GM12878 (cell line): ENCODE results near the gene C10orf105. TPM values are rescaled to one million over a fixed set of nuclear protein-coding genes. Genes with fewer than 3 reads are reported as not detected.

ENCODE experiments used
- ATAC-seq: fragments of 200-7000 bp; cut with Tn5 transposase; 3 replicates; pipeline ENCODE4 v1.9.1; 2020; ENCODE audit warnings: mild to moderate bottlenecking, moderate library complexity
- BruUV-seq: library from RNA; stranded (reverse); fragments of 400-500 nt; replicated peaks from 2 replicates; lab custom pipeline; 2021; lab: Mats Ljungman, UMichigan
- CTCF ChIA-PET: fragments of 300-600 bp; sonication (Branson Sonifier 250); formaldehyde crosslinking; extraction: SDS; loops from one replicate; lab custom pipeline; 2021; ENCODE audit warnings: inconsistent platforms; lab: Yijun Ruan, JAX
- POLR2A ChIA-PET: fragments of 350-600 bp; formaldehyde crosslinking; extraction: SDS; loops from one replicate; lab custom pipeline; 2021; ENCODE audit warnings: inconsistent platforms; lab: Charles Lee
- RAD21 ChIA-PET: fragments of 300-600 bp; sonication (Branson Sonifier 250); formaldehyde crosslinking; loops from one replicate; lab custom pipeline; 2023; ENCODE audit warnings: antibody characterized with exemption; ENCODE audit not compliant: unreplicated experiment; lab: Charles Lee
- SMC1A ChIA-PET: fragments of 300-600 bp; sonication (Branson Sonifier 250); formaldehyde crosslinking; loops from one replicate; lab custom pipeline; 2023; ENCODE audit not compliant: unreplicated experiment, uncharacterized antibody; lab: Charles Lee
- DNase-seq: peaks from one replicate; pipeline ENCODE4 v3.0.0-alpha.2; 2011; ENCODE audit warnings: low read depth, low spot score
- FAIRE-seq: peaks from 3 replicates; lab custom pipeline; 2011; peaks lifted over from hg19 to GRCh38; lab: Jason Lieb, UNC
- H2AFZ ChIP-seq: 2 replicates; pipeline ENCODE4 v1.6.0; 2011; ENCODE audit warnings: low read depth, low read length, control low read depth; ENCODE audit not compliant: control insufficient read depth
- H3K27ac ChIP-seq: 2 replicates; pipeline ENCODE4 v1.5.1; 2011; ENCODE audit warnings: control low read depth; ENCODE audit not compliant: control insufficient read depth, insufficient read depth
- H3K27me3 ChIP-seq, 2 experiments: replicated peaks in 1 of 2; 2 replicates each; pipeline versions ENCODE4 v1.6.0 to v1.6.1; 2011; ENCODE audit warnings: low read length in 1 of 2; ENCODE audit not compliant: control insufficient read depth in 2 of 2, insufficient read depth in 2 of 2
- H3K36me3 ChIP-seq, 2 experiments: 2 replicates each; pipeline ENCODE4 v1.5.1; 2011; ENCODE audit warnings: low read length in 1 of 2; ENCODE audit not compliant: control insufficient read depth in 2 of 2, insufficient read depth in 2 of 2
- H3K4me1 ChIP-seq: 2 replicates; pipeline ENCODE4 v1.6.1; 2011; ENCODE audit warnings: mild to moderate bottlenecking, low read length, moderate library complexity, mixed read lengths; ENCODE audit not compliant: control insufficient read depth, insufficient read depth
- H3K4me2 ChIP-seq: 2 replicates; pipeline ENCODE4 v1.6.0; 2011; ENCODE audit warnings: control low read depth; ENCODE audit not compliant: control insufficient read depth, insufficient read depth
- H3K4me3 ChIP-seq: fragments of 200-600 bp; sonication (generic); 2 replicates; pipeline ENCODE4 v1.5.1; 2016
- H3K79me2 ChIP-seq: 2 replicates; pipeline ENCODE4 v1.6.0; 2011; ENCODE audit warnings: low read length; ENCODE audit not compliant: control insufficient read depth, insufficient read depth
- H3K9ac ChIP-seq: 2 replicates; pipeline ENCODE4 v1.8.0; 2011; ENCODE audit warnings: low read length, control low read depth, mixed read lengths; ENCODE audit not compliant: control insufficient read depth, insufficient read depth
- H3K9me3 ChIP-seq: replicated peaks from 3 replicates; pipeline ENCODE4 v1.5.1; 2011; ENCODE audit warnings: mild to moderate bottlenecking, low read length; ENCODE audit not compliant: control insufficient read depth, insufficient read depth
- H4K20me1 ChIP-seq: 2 replicates; pipeline ENCODE4 v1.6.0; 2011; ENCODE audit not compliant: control insufficient read depth, insufficient read depth
- GABPA ChIP-seq: IDR thresholded peaks from 2 replicates; pipeline ENCODE4 v1.6.1; 2014; ENCODE audit warnings: antibody characterized with exemption, low read depth, mild to moderate bottlenecking, inconsistent platforms
- KAT2A ChIP-seq: conservative IDR thresholded peaks from 2 replicates; pipeline ENCODE4 v1.6.1; 2011; ENCODE audit warnings: low read depth, low read length; ENCODE audit not compliant: control insufficient read depth
- NBN ChIP-seq: fragments of 450-650 bp; IDR thresholded peaks from 2 replicates; pipeline ENCODE4 v1.6.1; 2016
- NRF1 ChIP-seq: conservative IDR thresholded peaks from 2 replicates; pipeline ENCODE4 v1.6.1; 2011; ENCODE audit warnings: mild to moderate bottlenecking, low read depth, low read length, improper control_type of control experiment
- PKNOX1 ChIP-seq: fragments of 450-650 bp; IDR thresholded peaks from 2 replicates; pipeline ENCODE4 v1.6.1; 2016; ENCODE audit warnings: mild to moderate bottlenecking
- RAD51 ChIP-seq: fragments of 450-650 bp; IDR thresholded peaks from 2 replicates; pipeline ENCODE4 v1.6.1; 2016; ENCODE audit warnings: moderate library complexity, mild to moderate bottlenecking, inconsistent platforms
- RFX5 ChIP-seq: IDR thresholded peaks from 2 replicates; pipeline ENCODE4 v1.6.1; 2011; ENCODE audit warnings: low read depth, low read length, improper control_type of control experiment
- SMAD1 ChIP-seq: fragments of 450-650 bp; IDR thresholded peaks from 2 replicates; pipeline ENCODE4 v1.6.1; 2018; ENCODE audit warnings: mild to moderate bottlenecking, low read depth; ENCODE audit not compliant: partially characterized antibody
- SPI1 ChIP-seq: IDR thresholded peaks from 2 replicates; pipeline ENCODE4 v1.6.1; 2011; ENCODE audit warnings: low read depth, mild to moderate bottlenecking, low read length, moderate library complexity, borderline replicate concordance; ENCODE audit not compliant: insufficient read depth
- TCF12 ChIP-seq: IDR thresholded peaks from 2 replicates; pipeline ENCODE4 v1.6.1; 2011; ENCODE audit warnings: low read depth, mild to moderate bottlenecking, low read length
- TCF3 ChIP-seq: IDR thresholded peaks from 2 replicates; pipeline ENCODE4 v1.6.1; 2012; ENCODE audit warnings: low read depth, mild to moderate bottlenecking, low read length, borderline replicate concordance; ENCODE audit not compliant: insufficient read depth
- YBX1 ChIP-seq: fragments of 450-650 bp; IDR thresholded peaks from 2 replicates; pipeline ENCODE4 v1.6.1; 2016; ENCODE audit warnings: antibody characterized with exemption
- YY1 ChIP-seq: IDR thresholded peaks from 2 replicates; pipeline ENCODE4 v1.6.1; 2011; ENCODE audit warnings: low read depth, mild to moderate bottlenecking, low read length
- ZNF207 ChIP-seq: fragments of 450-650 bp; IDR thresholded peaks from 2 replicates; pipeline ENCODE4 v1.6.1; 2014; ENCODE audit warnings: antibody characterized with exemption, mild to moderate bottlenecking, borderline replicate concordance
- ZZZ3 ChIP-seq: IDR thresholded peaks from 2 replicates; pipeline ENCODE4 v1.6.1; 2011; ENCODE audit warnings: low read depth; ENCODE audit not compliant: control insufficient read depth, insufficient read length
- WGBS: methylation state at CpG from one replicate; pipeline ENCODE4 v1.1.6; 2016; ENCODE audit warnings: low lambda C conversion rate; ENCODE audit not compliant: insufficient replicate concordance, insufficient coverage; ENCODE audit errors: missing lambda C conversion rate; 5-methylcytosine and 5-hydroxymethylcytosine counted together
- in situ Hi-C: fragments of 300-500 bp; cut with MboI; formaldehyde crosslinking; loops from 9 replicates; pipeline ENCODE4 v1.14.3; 2018; ENCODE audit warnings: mixed read lengths
- intact Hi-C: fragments of 100-400 bp; cut with micrococcal nuclease; formaldehyde crosslinking; loops from one replicate; pipeline ENCODE4 v1.14.2; 2022; ENCODE audit not compliant: unreplicated experiment
- polyA plus RNA-seq, 11 experiments: library from polyadenylated mRNA; depleted of rRNA in 4 of 11; unstranded in 6 of 11; stranded (reverse) in 5 of 11; fragments of >200 nt; fragmentation: Nextera tagmentation in 4 of 11; fragmentation: Illumina TruSeq in 1 of 11; extraction: Ambion mirVana in 4 of 11; extraction: Trizol in 1 of 11; gene quantifications; 1 replicate in 1 of 11; 2 replicates in 10 of 11; pipeline versions ENCODE4 v1.2.1 to v1.2.3, GENCODE V29; 2011 to 2016; ENCODE audit warnings: inconsistent platforms in 2 of 11, missing spikeins in 2 of 11, low read depth in 1 of 11
- total RNA-seq, 4 experiments: library from RNA; depleted of rRNA in 3 of 4; stranded (reverse); fragments of >200 nt in 3 of 4; fragmentation: Illumina TruSeq in 1 of 4; extraction: Trizol in 1 of 4; gene quantifications; 2 replicates each; pipeline versions ENCODE4 v1.2.1 to v1.2.3, GENCODE V29; 2013 to 2021
- TF ChIP-seq, protein P1 (sequence below): fragments of 450-650 bp; IDR thresholded peaks from 2 replicates; pipeline ENCODE4 v1.6.1; 2016; ENCODE audit warnings: mild to moderate bottlenecking, moderate library complexity, borderline replicate concordance
- TF ChIP-seq, protein P2 (sequence below): fragments of 450-650 bp; IDR thresholded peaks from 2 replicates; pipeline ENCODE4 v1.6.1; 2014; ENCODE audit warnings: mild to moderate bottlenecking
- TF ChIP-seq, protein P3 (sequence below): fragments of 450-650 bp; IDR thresholded peaks from 2 replicates; pipeline ENCODE4 v1.6.1; 2017; ENCODE audit warnings: mild to moderate bottlenecking, low read depth, inconsistent platforms; ENCODE audit not compliant: poor library complexity, severe bottlenecking

C10orf105 gene
- total and polyA plus RNA-seq, 10 of the 15 experiments (the other 5 are each of a cell fraction or from before 2014, with no cell fraction given) = 0.04 to 0.06 (median 0.05) TPM; not detected in 7

DNA sequence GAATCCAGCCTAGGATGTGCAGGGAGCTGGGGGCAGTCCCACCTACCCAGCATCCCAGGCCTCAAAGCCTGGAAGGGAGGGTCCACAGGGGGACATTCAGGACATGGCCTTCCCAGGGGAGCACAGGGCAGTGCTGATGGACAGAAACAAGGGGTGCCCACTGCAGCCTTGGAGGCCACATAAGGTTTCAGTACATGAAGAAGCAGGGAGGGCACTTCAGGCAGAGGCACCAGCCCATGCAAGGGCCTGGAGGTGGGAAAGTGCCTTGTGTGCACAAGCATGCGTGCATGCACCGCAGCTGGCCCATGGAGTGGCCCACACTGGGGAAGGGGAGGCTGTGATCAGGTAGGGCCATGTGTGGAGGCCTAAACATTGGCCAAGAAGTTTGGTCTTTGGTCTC, 9.1 kb downstream of the C10orf105 start:
- ChIA-PET CTCF (interaction anchor here (1.1 to 5.3 kb wide), 3 partner anchors 13 to 186 kb away, joined by 3 to 25 read pairs (median 7); no protein-coding TSS in a partner anchor), POLR2A (no interaction called here), RAD21 (no interaction called here), SMC1A (interaction anchor here (2.2 kb wide), 1 partner anchor 12 kb away, joined by 9 read pairs; no protein-coding TSS in a partner anchor)
- Histone ChIP-seq H3K4me3 (no peak overlapping the region), H3K4me2 (no peak overlapping the region), H3K79me2 (no peaks in the 10 kb centered on the region), H3K9ac (no peak overlapping the region), H4K20me1 (no peaks in the 10 kb centered on the region), H3K9me3 (no peaks in the 10 kb centered on the region), H3K27me3 (no peaks in the 10 kb centered on the region), H3K36me3 (no peaks in the 10 kb centered on the region), H3K4me1 (peaks cover 26% of the 10 kb centered on the region), H2AFZ (no peak overlapping the region), H3K27ac (no peak overlapping the region)
- no TSS peak for BruUV-seq
- in situ Hi-C loops = no loop called here
- 100% methylated on average over 2 of the region's 2 CpGs for WGBS
- FAIRE-seq = no peak
- DNase-seq = no peak
- intact Hi-C loops = no loop called here
- no peak for ATAC-seq
- TF ChIP-seq ZZZ3 (no peak), YBX1 (no peak), NRF1 (no peak), KAT2A (no peak), ZNF207 (no peak), YY1 (no peak), PKNOX1 (no peak), NBN (no peak), RAD51 (no peak), SMAD1 (no peak), RFX5 (no peak), SPI1 (no peak), TCF12 (no peak), TCF3 (no peak), GABPA (no peak)
- TF ChIP-seq, protein P1, sequence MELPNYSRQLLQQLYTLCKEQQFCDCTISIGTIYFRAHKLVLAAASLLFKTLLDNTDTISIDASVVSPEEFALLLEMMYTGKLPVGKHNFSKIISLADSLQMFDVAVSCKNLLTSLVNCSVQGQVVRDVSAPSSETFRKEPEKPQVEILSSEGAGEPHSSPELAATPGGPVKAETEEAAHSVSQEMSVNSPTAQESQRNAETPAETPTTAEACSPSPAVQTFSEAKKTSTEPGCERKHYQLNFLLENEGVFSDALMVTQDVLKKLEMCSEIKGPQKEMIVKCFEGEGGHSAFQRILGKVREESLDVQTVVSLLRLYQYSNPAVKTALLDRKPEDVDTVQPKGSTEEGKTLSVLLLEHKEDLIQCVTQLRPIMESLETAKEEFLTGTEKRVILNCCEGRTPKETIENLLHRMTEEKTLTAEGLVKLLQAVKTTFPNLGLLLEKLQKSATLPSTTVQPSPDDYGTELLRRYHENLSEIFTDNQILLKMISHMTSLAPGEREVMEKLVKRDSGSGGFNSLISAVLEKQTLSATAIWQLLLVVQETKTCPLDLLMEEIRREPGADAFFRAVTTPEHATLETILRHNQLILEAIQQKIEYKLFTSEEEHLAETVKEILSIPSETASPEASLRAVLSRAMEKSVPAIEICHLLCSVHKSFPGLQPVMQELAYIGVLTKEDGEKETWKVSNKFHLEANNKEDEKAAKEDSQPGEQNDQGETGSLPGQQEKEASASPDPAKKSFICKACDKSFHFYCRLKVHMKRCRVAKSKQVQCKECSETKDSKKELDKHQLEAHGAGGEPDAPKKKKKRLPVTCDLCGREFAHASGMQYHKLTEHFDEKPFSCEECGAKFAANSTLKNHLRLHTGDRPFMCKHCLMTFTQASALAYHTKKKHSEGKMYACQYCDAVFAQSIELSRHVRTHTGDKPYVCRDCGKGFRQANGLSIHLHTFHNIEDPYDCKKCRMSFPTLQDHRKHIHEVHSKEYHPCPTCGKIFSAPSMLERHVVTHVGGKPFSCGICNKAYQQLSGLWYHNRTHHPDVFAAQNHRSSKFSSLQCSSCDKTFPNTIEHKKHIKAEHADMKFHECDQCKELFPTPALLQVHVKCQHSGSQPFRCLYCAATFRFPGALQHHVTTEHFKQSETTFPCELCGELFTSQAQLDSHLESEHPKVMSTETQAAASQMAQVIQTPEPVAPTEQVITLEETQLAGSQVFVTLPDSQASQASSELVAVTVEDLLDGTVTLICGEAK = no peak
- TF ChIP-seq, protein P2, sequence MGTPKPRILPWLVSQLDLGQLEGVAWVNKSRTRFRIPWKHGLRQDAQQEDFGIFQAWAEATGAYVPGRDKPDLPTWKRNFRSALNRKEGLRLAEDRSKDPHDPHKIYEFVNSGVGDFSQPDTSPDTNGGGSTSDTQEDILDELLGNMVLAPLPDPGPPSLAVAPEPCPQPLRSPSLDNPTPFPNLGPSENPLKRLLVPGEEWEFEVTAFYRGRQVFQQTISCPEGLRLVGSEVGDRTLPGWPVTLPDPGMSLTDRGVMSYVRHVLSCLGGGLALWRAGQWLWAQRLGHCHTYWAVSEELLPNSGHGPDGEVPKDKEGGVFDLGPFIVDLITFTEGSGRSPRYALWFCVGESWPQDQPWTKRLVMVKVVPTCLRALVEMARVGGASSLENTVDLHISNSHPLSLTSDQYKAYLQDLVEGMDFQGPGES = no peak
- TF ChIP-seq, protein P3, sequence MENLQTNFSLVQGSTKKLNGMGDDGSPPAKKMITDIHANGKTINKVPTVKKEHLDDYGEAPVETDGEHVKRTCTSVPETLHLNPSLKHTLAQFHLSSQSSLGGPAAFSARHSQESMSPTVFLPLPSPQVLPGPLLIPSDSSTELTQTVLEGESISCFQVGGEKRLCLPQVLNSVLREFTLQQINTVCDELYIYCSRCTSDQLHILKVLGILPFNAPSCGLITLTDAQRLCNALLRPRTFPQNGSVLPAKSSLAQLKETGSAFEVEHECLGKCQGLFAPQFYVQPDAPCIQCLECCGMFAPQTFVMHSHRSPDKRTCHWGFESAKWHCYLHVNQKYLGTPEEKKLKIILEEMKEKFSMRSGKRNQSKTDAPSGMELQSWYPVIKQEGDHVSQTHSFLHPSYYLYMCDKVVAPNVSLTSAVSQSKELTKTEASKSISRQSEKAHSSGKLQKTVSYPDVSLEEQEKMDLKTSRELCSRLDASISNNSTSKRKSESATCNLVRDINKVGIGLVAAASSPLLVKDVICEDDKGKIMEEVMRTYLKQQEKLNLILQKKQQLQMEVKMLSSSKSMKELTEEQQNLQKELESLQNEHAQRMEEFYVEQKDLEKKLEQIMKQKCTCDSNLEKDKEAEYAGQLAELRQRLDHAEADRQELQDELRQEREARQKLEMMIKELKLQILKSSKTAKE = no peak
